ENCODE measurements around the gene SLC23A3.

The SLC23A3 gene

DNA sequence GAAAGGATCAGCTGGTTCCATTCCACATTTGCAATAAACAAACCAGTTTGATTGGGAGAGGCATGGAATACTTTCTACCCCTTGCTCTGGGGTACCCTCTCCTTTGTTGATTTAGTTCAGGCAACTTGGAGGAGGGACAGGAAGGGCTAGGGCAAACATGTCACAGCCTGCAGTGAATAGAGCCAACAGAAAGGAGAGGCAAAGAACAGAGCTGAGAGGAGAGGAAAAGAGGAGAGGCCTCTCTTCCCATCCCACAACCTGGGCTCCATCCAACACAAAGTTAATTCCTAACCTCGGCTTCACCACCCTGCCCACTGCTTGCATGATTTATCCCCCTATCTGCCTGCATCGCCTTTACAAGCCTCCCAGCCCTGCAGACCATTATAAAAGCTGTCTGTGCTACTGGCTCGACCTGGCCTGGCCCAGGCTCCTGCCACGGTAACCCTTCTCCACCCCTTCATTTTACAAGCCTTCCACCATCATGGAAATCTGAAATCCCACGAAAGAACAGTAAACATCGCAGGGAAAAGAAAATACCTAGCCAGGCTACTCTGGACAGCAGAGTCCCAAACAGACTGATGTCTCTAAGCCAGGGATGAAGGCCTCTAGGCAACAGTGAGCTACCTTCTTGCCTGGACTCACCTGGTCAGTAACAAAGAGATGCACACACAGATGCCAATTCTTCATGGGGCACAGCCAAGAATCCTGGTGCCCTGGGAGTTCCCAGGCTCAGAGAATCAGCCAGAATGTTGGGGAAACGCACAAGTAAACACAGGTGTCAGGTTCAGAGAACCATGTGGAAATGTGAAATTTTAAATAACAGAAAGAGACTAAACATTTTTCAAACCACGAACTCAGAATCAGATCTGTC is 52.8 kb downstream of the SLC23A3 start:
- in situ Hi-C loops (cut with HindIII; ENCODE audit: low sequenced_read_pairs) = no loop called here
- no peak for DNase-seq (ENCODE audit: low read depth)
- TF ChIP-seq, protein P1, sequence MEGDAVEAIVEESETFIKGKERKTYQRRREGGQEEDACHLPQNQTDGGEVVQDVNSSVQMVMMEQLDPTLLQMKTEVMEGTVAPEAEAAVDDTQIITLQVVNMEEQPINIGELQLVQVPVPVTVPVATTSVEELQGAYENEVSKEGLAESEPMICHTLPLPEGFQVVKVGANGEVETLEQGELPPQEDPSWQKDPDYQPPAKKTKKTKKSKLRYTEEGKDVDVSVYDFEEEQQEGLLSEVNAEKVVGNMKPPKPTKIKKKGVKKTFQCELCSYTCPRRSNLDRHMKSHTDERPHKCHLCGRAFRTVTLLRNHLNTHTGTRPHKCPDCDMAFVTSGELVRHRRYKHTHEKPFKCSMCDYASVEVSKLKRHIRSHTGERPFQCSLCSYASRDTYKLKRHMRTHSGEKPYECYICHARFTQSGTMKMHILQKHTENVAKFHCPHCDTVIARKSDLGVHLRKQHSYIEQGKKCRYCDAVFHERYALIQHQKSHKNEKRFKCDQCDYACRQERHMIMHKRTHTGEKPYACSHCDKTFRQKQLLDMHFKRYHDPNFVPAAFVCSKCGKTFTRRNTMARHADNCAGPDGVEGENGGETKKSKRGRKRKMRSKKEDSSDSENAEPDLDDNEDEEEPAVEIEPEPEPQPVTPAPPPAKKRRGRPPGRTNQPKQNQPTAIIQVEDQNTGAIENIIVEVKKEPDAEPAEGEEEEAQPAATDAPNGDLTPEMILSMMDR (IDR thresholded peaks at IDR 0.05; ENCODE audit: low read depth, low read length, missing control alignments) = no peak
- no peak overlapping the region for H3K4me3 ChIP-seq (ENCODE audit: low read depth, low read length)

GRCh38 chr2:219112651-219113338 is 57.0 kb downstream of the SLC23A3 start:
- DNase-seq (ENCODE audit: low read depth) = no peak
- H3K4me3 ChIP-seq (ENCODE audit: low read depth, low read length) = no peak overlapping the region
- TF ChIP-seq, protein P1 (IDR thresholded peaks at IDR 0.05; ENCODE audit: low read depth, low read length, missing control alignments) = no peak
- in situ Hi-C loops (cut with HindIII; ENCODE audit: low sequenced_read_pairs) = no loop called here

GRCh38 chr2:219112062-219112406 is 57.8 kb downstream of the SLC23A3 start:
- no peak overlapping the region for H3K4me3 ChIP-seq (ENCODE audit: low read depth, low read length)
- TF ChIP-seq, protein P1 (IDR thresholded peaks at IDR 0.05; ENCODE audit: low read depth, low read length, missing control alignments) = no peak
- no peak for DNase-seq (ENCODE audit: low read depth)
- in situ Hi-C loops (cut with HindIII; ENCODE audit: low sequenced_read_pairs) = no loop called here

Data from astrocyte of the cerebellum (primary cell).